ENCODE results near the gene HYAL1. TPM values are rescaled to one million over a fixed set of nuclear protein-coding genes. Genes with fewer than 3 reads are reported as not detected.

HYAL1 gene
- total and polyA plus RNA-seq, 4 donors = 1.6 to 9.3 (median 4.3) TPM

GRCh38 chr3:50322115-50322385 lies 18.7 kb upstream of the HYAL1 start:
- WGBS, 2 donors = 14 to 19% methylated on average over 14 of the region's 14 CpGs
- H3K4me1 ChIP-seq (ENCODE audit: control insufficient read depth in 1 of 2, insufficient read depth in 2 of 2, low read length in 2 of 2) = no peaks in the 10 kb centered on the region
- no peaks in the 10 kb centered on the region for H3K36me3 ChIP-seq (ENCODE audit: control insufficient read depth in 1 of 2, insufficient read depth in 2 of 2, low read length in 1 of 2)
- no peaks in the 10 kb centered on the region for H3K9me3 ChIP-seq (ENCODE audit: control insufficient read depth, low read length)
- ATAC-seq (ENCODE audit: low FRiP score) (no peak), DNase-seq (no peak)
- H3K4me3 ChIP-seq (ENCODE audit: low read length in 2 of 2) = no peak overlapping the region
- no peaks in the 10 kb centered on the region for H3K27me3 ChIP-seq (ENCODE audit: control insufficient read depth in 1 of 2, insufficient read depth in 2 of 2, low read length in 1 of 2)
- H3K27ac ChIP-seq (ENCODE audit: low read depth in 1 of 2, low read length in 2 of 2) = no peak overlapping the region
- intact Hi-C loops (cut with DNase I) = no loop called here

GRCh38 chr3:50321336-50322114 lies 18.2 kb upstream of the HYAL1 start:
- no peaks in the 10 kb centered on the region for H3K36me3 ChIP-seq (ENCODE audit: control insufficient read depth in 1 of 2, insufficient read depth in 2 of 2, low read length in 1 of 2)
- H3K4me3 ChIP-seq (ENCODE audit: low read length in 2 of 2) = peak overlapping the region; percentile 67 to 83
- ATAC-seq (ENCODE audit: low FRiP score) = peak; percentile 90
- WGBS, 2 donors = 1% methylated on average over 50 to 59 of the region's 59 CpGs
- DNase-seq = peak; percentile 94 to 95
- H3K27me3 ChIP-seq (ENCODE audit: control insufficient read depth in 1 of 2, insufficient read depth in 2 of 2, low read length in 1 of 2) = no peaks in the 10 kb centered on the region
- intact Hi-C loops (cut with DNase I) = no loop called here
- peak overlapping the region; percentile 48 to 85 for H3K27ac ChIP-seq (ENCODE audit: low read depth in 1 of 2, low read length in 2 of 2)
- H3K4me1 ChIP-seq (ENCODE audit: control insufficient read depth in 1 of 2, insufficient read depth in 2 of 2, low read length in 2 of 2) = no peaks in the 10 kb centered on the region
- H3K9me3 ChIP-seq (ENCODE audit: control insufficient read depth, low read length) = no peaks in the 10 kb centered on the region

GRCh38 chr3:50320853-50321335 lies 17.5 kb upstream of the HYAL1 start:
- 0 to 1% methylated on average over 32 to 45 of the region's 45 CpGs for WGBS, 2 donors
- Histone ChIP-seq H3K4me3 (ENCODE audit: low read length in 2 of 2) (peak overlapping the region; percentile 67 to 83), H3K9me3 (ENCODE audit: control insufficient read depth, low read length) (no peaks in the 10 kb centered on the region), H3K27me3 (ENCODE audit: control insufficient read depth in 1 of 2, insufficient read depth in 2 of 2, low read length in 1 of 2) (no peaks in the 10 kb centered on the region), H3K4me1 (ENCODE audit: control insufficient read depth in 1 of 2, insufficient read depth in 2 of 2, low read length in 2 of 2) (no peaks in the 10 kb centered on the region), H3K27ac (ENCODE audit: low read depth in 1 of 2, low read length in 2 of 2) (peak overlapping the region in 1 of 2 donors; percentile 38), H3K36me3 (ENCODE audit: control insufficient read depth in 1 of 2, insufficient read depth in 2 of 2, low read length in 1 of 2) (no peaks in the 10 kb centered on the region)
- DNase-seq = peak; percentile 83 to 93
- intact Hi-C loops (cut with DNase I) = no loop called here
- peak; percentile 79 for ATAC-seq (ENCODE audit: low FRiP score)

GRCh38 chr3:50319894-50320625 lies 16.7 kb upstream of the HYAL1 start:
- 83% methylated on average over 29 of the region's 29 CpGs for WGBS, 2 donors
- ATAC-seq (ENCODE audit: low FRiP score) (no peak), DNase-seq (peak in 1 of 2 donors; percentile 57)
- intact Hi-C loops (cut with DNase I) = no loop called here
- Histone ChIP-seq H3K9me3 (ENCODE audit: control insufficient read depth, low read length) (no peaks in the 10 kb centered on the region), H3K4me3 (ENCODE audit: low read length in 2 of 2) (no peak overlapping the region), H3K36me3 (ENCODE audit: control insufficient read depth in 1 of 2, insufficient read depth in 2 of 2, low read length in 1 of 2) (no peaks in the 10 kb centered on the region), H3K27ac (ENCODE audit: low read depth in 1 of 2, low read length in 2 of 2) (no peak overlapping the region), H3K27me3 (ENCODE audit: control insufficient read depth in 1 of 2, insufficient read depth in 2 of 2, low read length in 1 of 2) (no peaks in the 10 kb centered on the region), H3K4me1 (ENCODE audit: control insufficient read depth in 1 of 2, insufficient read depth in 2 of 2, low read length in 2 of 2) (no peaks in the 10 kb centered on the region)

GRCh38 chr3:50319181-50319893 lies 16.0 kb upstream of the HYAL1 start:
- WGBS, 2 donors = 90 to 94% methylated on average over 16 of the region's 16 CpGs
- ATAC-seq (ENCODE audit: low FRiP score) = no peak
- no peaks in the 10 kb centered on the region for H3K4me1 ChIP-seq (ENCODE audit: control insufficient read depth in 1 of 2, insufficient read depth in 2 of 2, low read length in 2 of 2)
- H3K27me3 ChIP-seq (ENCODE audit: control insufficient read depth in 1 of 2, insufficient read depth in 2 of 2, low read length in 1 of 2) = no peaks in the 10 kb centered on the region
- H3K9me3 ChIP-seq (ENCODE audit: control insufficient read depth, low read length) = no peaks in the 10 kb centered on the region
- H3K27ac ChIP-seq (ENCODE audit: low read depth in 1 of 2, low read length in 2 of 2) = no peak overlapping the region
- no peak overlapping the region for H3K4me3 ChIP-seq (ENCODE audit: low read length in 2 of 2)
- intact Hi-C loops (cut with DNase I) = no loop called here
- H3K36me3 ChIP-seq (ENCODE audit: control insufficient read depth in 1 of 2, insufficient read depth in 2 of 2, low read length in 1 of 2) = no peaks in the 10 kb centered on the region
- DNase-seq = peak in 1 of 2 donors; percentile 41

GRCh38 chr3:50318615-50319014 lies 15.2 kb upstream of the HYAL1 start:
- Histone ChIP-seq H3K4me1 (ENCODE audit: control insufficient read depth in 1 of 2, insufficient read depth in 2 of 2, low read length in 2 of 2) (no peaks in the 10 kb centered on the region), H3K4me3 (ENCODE audit: low read length in 2 of 2) (no peak overlapping the region), H3K27me3 (ENCODE audit: control insufficient read depth in 1 of 2, insufficient read depth in 2 of 2, low read length in 1 of 2) (no peaks in the 10 kb centered on the region), H3K9me3 (ENCODE audit: control insufficient read depth, low read length) (no peaks in the 10 kb centered on the region), H3K27ac (ENCODE audit: low read depth in 1 of 2, low read length in 2 of 2) (no peak overlapping the region), H3K36me3 (ENCODE audit: control insufficient read depth in 1 of 2, insufficient read depth in 2 of 2, low read length in 1 of 2) (no peaks in the 10 kb centered on the region)
- intact Hi-C loops (cut with DNase I) = no loop called here
- WGBS, 2 donors = 86 to 87% methylated on average over 10 of the region's 10 CpGs
- DNase-seq (peak in 1 of 2 donors; percentile 57), ATAC-seq (ENCODE audit: low FRiP score) (no peak)

- Histone ChIP-seq H3K36me3 (ENCODE audit: control insufficient read depth in 1 of 2, insufficient read depth in 2 of 2, low read length in 1 of 2) (no peaks in the 10 kb centered on the region), H3K27me3 (ENCODE audit: control insufficient read depth in 1 of 2, insufficient read depth in 2 of 2, low read length in 1 of 2) (no peaks in the 10 kb centered on the region), H3K4me3 (ENCODE audit: low read length in 2 of 2) (no peak overlapping the region), H3K27ac (ENCODE audit: low read depth in 1 of 2, low read length in 2 of 2) (no peak overlapping the region), H3K4me1 (ENCODE audit: control insufficient read depth in 1 of 2, insufficient read depth in 2 of 2, low read length in 2 of 2) (no peaks in the 10 kb centered on the region), H3K9me3 (ENCODE audit: control insufficient read depth, low read length) (no peaks in the 10 kb centered on the region)
- WGBS, 2 donors = 85 to 92% methylated on average over 11 of the region's 11 CpGs
- intact Hi-C loops (cut with DNase I) = no loop called here
- ATAC-seq (ENCODE audit: low FRiP score) (no peak), DNase-seq (peak in 1 of 2 donors; percentile 33)
Observed at GRCh38 chr3:50318163-50318562, 14.8 kb upstream of the HYAL1 start.

- H3K36me3 ChIP-seq (ENCODE audit: control insufficient read depth in 1 of 2, insufficient read depth in 2 of 2, low read length in 1 of 2) = no peaks in the 10 kb centered on the region
- ATAC-seq (ENCODE audit: low FRiP score) = no peak
- H3K9me3 ChIP-seq (ENCODE audit: control insufficient read depth, low read length) = no peaks in the 10 kb centered on the region
- H3K4me3 ChIP-seq (ENCODE audit: low read length in 2 of 2) = no peak overlapping the region
- no peaks in the 10 kb centered on the region for H3K4me1 ChIP-seq (ENCODE audit: control insufficient read depth in 1 of 2, insufficient read depth in 2 of 2, low read length in 2 of 2)
- intact Hi-C loops (cut with DNase I) = no loop called here
- no peak overlapping the region for H3K27ac ChIP-seq (ENCODE audit: low read depth in 1 of 2, low read length in 2 of 2)
- no peaks in the 10 kb centered on the region for H3K27me3 ChIP-seq (ENCODE audit: control insufficient read depth in 1 of 2, insufficient read depth in 2 of 2, low read length in 1 of 2)
- peak in 1 of 2 donors; percentile 54 for DNase-seq
- 60 to 67% methylated on average over 6 of the region's 6 CpGs for WGBS, 2 donors
Observed at GRCh38 chr3:50317300-50317699, 13.9 kb upstream of the HYAL1 start.
